Neural cell (in vitro differentiated cells): ENCODE data around the gene PARP12. TPM values are rescaled to one million over a fixed set of nuclear protein-coding genes. Genes with fewer than 3 reads are reported as not detected.

Experiments
- H2AFZ ChIP-seq: fragments of 200-600, 300-800 bp; sonication (generic), shearing (Covaris generic); 2 replicates; pipeline ENCODE4 v1.6.0; 2014; ENCODE audit warnings: low read depth, mild to moderate bottlenecking, antibody characterized with exemption, low read length, moderate library complexity
- H3F3A ChIP-seq: fragments of 200-600 bp; shearing (Covaris generic); 2 replicates; pipeline ENCODE4 v1.6.1; 2016; ENCODE audit warnings: mild to moderate bottlenecking, moderate library complexity, mixed read lengths, antibody characterized with exemption, low read length; ENCODE audit not compliant: insufficient read depth, poor library complexity, severe bottlenecking
- H3K27ac ChIP-seq: fragments of 200-600, 300-800 bp; sonication (generic), shearing (Covaris generic); 2 replicates; pipeline ENCODE4 v1.5.1; 2014; ENCODE audit warnings: mild to moderate bottlenecking, low read length, moderate library complexity
- H3K27me3 ChIP-seq: fragments of 300-800, 200-600 bp; sonication (generic), shearing (Covaris generic); 2 replicates; pipeline ENCODE4 v1.6.0; 2014; ENCODE audit warnings: mild to moderate bottlenecking, low read depth, low read length, moderate library complexity; ENCODE audit not compliant: insufficient read depth
- H3K36me3 ChIP-seq: fragments of 300-800, 200-600 bp; sonication (generic), shearing (Covaris generic); 2 replicates; pipeline ENCODE4 v1.5.1; 2014; ENCODE audit warnings: mild to moderate bottlenecking, antibody characterized with exemption, low read length, moderate library complexity; ENCODE audit not compliant: insufficient read depth
- H3K4me2 ChIP-seq: fragments of 300-800, 200-600 bp; sonication (generic), shearing (Covaris generic); 2 replicates; pipeline ENCODE4 v1.6.0; 2014; ENCODE audit warnings: mild to moderate bottlenecking, low read length
- H3K4me3 ChIP-seq: fragments of 300-800, 200-600 bp; sonication (generic), shearing (Covaris generic); 2 replicates; pipeline ENCODE4 v1.5.1; 2014; ENCODE audit warnings: mild to moderate bottlenecking, low read length, moderate library complexity
- H3K79me2 ChIP-seq: fragments of 200-600 bp; shearing (Covaris generic); replicated peaks from 2 replicates; pipeline ENCODE4 v1.6.0; 2014; ENCODE audit warnings: mild to moderate bottlenecking, low read length, moderate library complexity; ENCODE audit not compliant: insufficient read depth
- H3K9ac ChIP-seq: fragments of 300-800, 200-600 bp; sonication (generic), shearing (Covaris generic); 2 replicates; pipeline ENCODE4 v1.6.1; 2016; ENCODE audit warnings: mild to moderate bottlenecking, low read length, mixed read lengths
- H3K9me2 ChIP-seq: fragments of 200-600 bp; shearing (Covaris generic); 2 replicates; pipeline ENCODE4 v1.6.1; 2016; ENCODE audit warnings: mild to moderate bottlenecking, low read length, mixed read lengths; ENCODE audit not compliant: insufficient read depth
- H3K9me3 ChIP-seq: fragments of 200-600, 300-800 bp; sonication (generic), shearing (Covaris generic); 2 replicates; pipeline ENCODE4 v1.6.1; 2016; ENCODE audit warnings: mild to moderate bottlenecking, mixed run types, low read length, moderate library complexity, mixed read lengths
- H4K20me1 ChIP-seq: fragments of 200-600 bp; shearing (Covaris generic); 2 replicates; pipeline ENCODE4 v1.6.1; 2016; ENCODE audit warnings: mild to moderate bottlenecking, mixed run types; ENCODE audit not compliant: insufficient read depth
- EP300 ChIP-seq: fragments of 450-650 bp; conservative IDR thresholded peaks from 2 replicates; pipeline ENCODE4 v1.6.1; 2014; ENCODE audit warnings: antibody characterized with exemption, mild to moderate bottlenecking, moderate library complexity; ENCODE audit not compliant: poor library complexity, severe bottlenecking
- EZH2 ChIP-seq: fragments of 200-600, 300-800 bp; shearing (Covaris generic), sonication (generic); IDR thresholded peaks from 2 replicates; pipeline ENCODE4 v1.6.1; 2014; ENCODE audit warnings: antibody characterized with exemption, low read length, borderline replicate concordance, mild to moderate bottlenecking; ENCODE audit not compliant: insufficient read depth, poor library complexity, severe bottlenecking
- MXI1 ChIP-seq: fragments of 450-650 bp; conservative IDR thresholded peaks from 2 replicates; pipeline ENCODE4 v1.6.1; 2014; ENCODE audit warnings: antibody characterized with exemption, mild to moderate bottlenecking; ENCODE audit not compliant: poor library complexity, severe bottlenecking
- POLR2AphosphoS5 ChIP-seq: IDR thresholded peaks from 2 replicates; pipeline ENCODE4 v1.6.1; 2012
- RAD21 ChIP-seq: fragments of 450-650 bp; conservative IDR thresholded peaks from 2 replicates; pipeline ENCODE4 v1.6.1; 2014; ENCODE audit warnings: antibody characterized with exemption, mild to moderate bottlenecking, moderate library complexity
- SMC3 ChIP-seq: fragments of 450-650 bp; conservative IDR thresholded peaks from 2 replicates; pipeline ENCODE4 v1.6.1; 2014; ENCODE audit warnings: antibody characterized with exemption, mild to moderate bottlenecking, moderate library complexity; ENCODE audit not compliant: poor library complexity
- TAF1 ChIP-seq: IDR thresholded peaks from 2 replicates; pipeline ENCODE4 v1.6.1; 2012; ENCODE audit warnings: low read depth
- polyA plus RNA-seq: library from polyadenylated mRNA; depleted of rRNA; stranded (reverse); fragments of >200 nt; gene quantifications from 2 replicates; pipeline ENCODE4 v1.2.3, GENCODE V29; 2014
- TF ChIP-seq, protein P1 (sequence below): fragments of 450-650 bp; IDR thresholded peaks from 2 replicates; pipeline ENCODE4 v1.5.1; 2014; ENCODE audit warnings: antibody characterized with exemption, mild to moderate bottlenecking, moderate library complexity; ENCODE audit not compliant: poor library complexity, severe bottlenecking
- TF ChIP-seq, protein P2 (sequence below): IDR thresholded peaks from 2 replicates; pipeline ENCODE4 v1.6.1; 2012; ENCODE audit warnings: borderline replicate concordance

Gene PARP12
- polyA plus RNA-seq, 1 donor from 2014 or later = not detected

- no peaks in the 10 kb centered on the region for H3K36me3 ChIP-seq
- no peak overlapping the region for H3K4me3 ChIP-seq
- H3K9me2 ChIP-seq = no peaks in the 10 kb centered on the region
- H3K9ac ChIP-seq = no peak overlapping the region
- H3K4me2 ChIP-seq = no peak overlapping the region
- H3K27me3 ChIP-seq = no peaks in the 10 kb centered on the region
- no peaks in the 10 kb centered on the region for H3K79me2 ChIP-seq
- H3K9me3 ChIP-seq = no peaks in the 10 kb centered on the region
- H2AFZ ChIP-seq = no peak overlapping the region
- H3F3A ChIP-seq = no peaks in the 10 kb centered on the region
- TF ChIP-seq EP300 (no peak), TAF1 (no peak), EZH2 (no peak), POLR2AphosphoS5 (no peak), RAD21 (no peak), MXI1 (no peak), SMC3 (no peak)
- TF ChIP-seq, protein P1, sequence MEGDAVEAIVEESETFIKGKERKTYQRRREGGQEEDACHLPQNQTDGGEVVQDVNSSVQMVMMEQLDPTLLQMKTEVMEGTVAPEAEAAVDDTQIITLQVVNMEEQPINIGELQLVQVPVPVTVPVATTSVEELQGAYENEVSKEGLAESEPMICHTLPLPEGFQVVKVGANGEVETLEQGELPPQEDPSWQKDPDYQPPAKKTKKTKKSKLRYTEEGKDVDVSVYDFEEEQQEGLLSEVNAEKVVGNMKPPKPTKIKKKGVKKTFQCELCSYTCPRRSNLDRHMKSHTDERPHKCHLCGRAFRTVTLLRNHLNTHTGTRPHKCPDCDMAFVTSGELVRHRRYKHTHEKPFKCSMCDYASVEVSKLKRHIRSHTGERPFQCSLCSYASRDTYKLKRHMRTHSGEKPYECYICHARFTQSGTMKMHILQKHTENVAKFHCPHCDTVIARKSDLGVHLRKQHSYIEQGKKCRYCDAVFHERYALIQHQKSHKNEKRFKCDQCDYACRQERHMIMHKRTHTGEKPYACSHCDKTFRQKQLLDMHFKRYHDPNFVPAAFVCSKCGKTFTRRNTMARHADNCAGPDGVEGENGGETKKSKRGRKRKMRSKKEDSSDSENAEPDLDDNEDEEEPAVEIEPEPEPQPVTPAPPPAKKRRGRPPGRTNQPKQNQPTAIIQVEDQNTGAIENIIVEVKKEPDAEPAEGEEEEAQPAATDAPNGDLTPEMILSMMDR = no peak
- TF ChIP-seq, protein P2, sequence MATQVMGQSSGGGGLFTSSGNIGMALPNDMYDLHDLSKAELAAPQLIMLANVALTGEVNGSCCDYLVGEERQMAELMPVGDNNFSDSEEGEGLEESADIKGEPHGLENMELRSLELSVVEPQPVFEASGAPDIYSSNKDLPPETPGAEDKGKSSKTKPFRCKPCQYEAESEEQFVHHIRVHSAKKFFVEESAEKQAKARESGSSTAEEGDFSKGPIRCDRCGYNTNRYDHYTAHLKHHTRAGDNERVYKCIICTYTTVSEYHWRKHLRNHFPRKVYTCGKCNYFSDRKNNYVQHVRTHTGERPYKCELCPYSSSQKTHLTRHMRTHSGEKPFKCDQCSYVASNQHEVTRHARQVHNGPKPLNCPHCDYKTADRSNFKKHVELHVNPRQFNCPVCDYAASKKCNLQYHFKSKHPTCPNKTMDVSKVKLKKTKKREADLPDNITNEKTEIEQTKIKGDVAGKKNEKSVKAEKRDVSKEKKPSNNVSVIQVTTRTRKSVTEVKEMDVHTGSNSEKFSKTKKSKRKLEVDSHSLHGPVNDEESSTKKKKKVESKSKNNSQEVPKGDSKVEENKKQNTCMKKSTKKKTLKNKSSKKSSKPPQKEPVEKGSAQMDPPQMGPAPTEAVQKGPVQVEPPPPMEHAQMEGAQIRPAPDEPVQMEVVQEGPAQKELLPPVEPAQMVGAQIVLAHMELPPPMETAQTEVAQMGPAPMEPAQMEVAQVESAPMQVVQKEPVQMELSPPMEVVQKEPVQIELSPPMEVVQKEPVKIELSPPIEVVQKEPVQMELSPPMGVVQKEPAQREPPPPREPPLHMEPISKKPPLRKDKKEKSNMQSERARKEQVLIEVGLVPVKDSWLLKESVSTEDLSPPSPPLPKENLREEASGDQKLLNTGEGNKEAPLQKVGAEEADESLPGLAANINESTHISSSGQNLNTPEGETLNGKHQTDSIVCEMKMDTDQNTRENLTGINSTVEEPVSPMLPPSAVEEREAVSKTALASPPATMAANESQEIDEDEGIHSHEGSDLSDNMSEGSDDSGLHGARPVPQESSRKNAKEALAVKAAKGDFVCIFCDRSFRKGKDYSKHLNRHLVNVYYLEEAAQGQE = no peak
- no peaks in the 10 kb centered on the region for H4K20me1 ChIP-seq
- H3K27ac ChIP-seq = no peak overlapping the region
These were observed 40.1 kb downstream of the PARP12 start for GRCh38 chr7:140022582-140023211.

DNA sequence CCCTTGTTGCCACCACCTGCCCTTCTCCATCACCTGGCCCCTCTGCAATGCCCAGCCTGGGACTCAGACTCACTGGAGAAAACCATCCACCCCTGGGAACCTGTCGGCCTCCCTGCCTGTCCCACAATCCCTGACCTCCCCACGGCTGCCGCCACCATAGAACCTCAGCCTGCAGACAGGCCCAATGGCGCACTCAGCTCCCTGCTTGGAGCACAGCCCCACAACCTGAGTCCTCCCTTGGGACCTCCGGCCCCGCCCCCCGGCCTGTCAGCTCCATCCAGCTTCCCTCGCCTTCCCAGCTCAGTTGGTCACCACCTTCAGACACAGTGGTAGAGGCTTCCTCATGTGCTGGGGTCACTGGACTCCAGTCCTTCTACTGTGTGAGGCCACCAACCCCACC, 41.1 kb downstream of the PARP12 start:
- H3K4me3 ChIP-seq = no peak overlapping the region
- no peaks in the 10 kb centered on the region for H3K79me2 ChIP-seq
- no peak overlapping the region for H2AFZ ChIP-seq

More for the DNA sequence above, 41.1 kb downstream of the PARP12 start:
- H3K9me3 ChIP-seq = no peaks in the 10 kb centered on the region
- H3K27ac ChIP-seq = no peak overlapping the region
- no peaks in the 10 kb centered on the region for H3F3A ChIP-seq
- H3K27me3 ChIP-seq = no peaks in the 10 kb centered on the region
- H4K20me1 ChIP-seq = no peaks in the 10 kb centered on the region
- TF ChIP-seq EP300 (no peak), EZH2 (no peak), RAD21 (no peak)
- no peaks in the 10 kb centered on the region for H3K9me2 ChIP-seq
- no peak overlapping the region for H3K9ac ChIP-seq
- H3K36me3 ChIP-seq = no peaks in the 10 kb centered on the region
- no peak overlapping the region for H3K4me2 ChIP-seq
